CD4-positive, alpha-beta T cell treated with Interleukin-4 for 1 hour (primary cell): ENCODE measurements around the gene RPN2.

Experiments used
- DNase-seq, 2 donors: peaks; one replicate each; pipeline ENCODE4 v3.0.0-alpha.2; 2020 to 2022

RPN2 gene

GRCh38 chr20:37188787-37189186 is 9.7 kb downstream of the RPN2 start:
- DNase-seq, result no peak

DNA sequence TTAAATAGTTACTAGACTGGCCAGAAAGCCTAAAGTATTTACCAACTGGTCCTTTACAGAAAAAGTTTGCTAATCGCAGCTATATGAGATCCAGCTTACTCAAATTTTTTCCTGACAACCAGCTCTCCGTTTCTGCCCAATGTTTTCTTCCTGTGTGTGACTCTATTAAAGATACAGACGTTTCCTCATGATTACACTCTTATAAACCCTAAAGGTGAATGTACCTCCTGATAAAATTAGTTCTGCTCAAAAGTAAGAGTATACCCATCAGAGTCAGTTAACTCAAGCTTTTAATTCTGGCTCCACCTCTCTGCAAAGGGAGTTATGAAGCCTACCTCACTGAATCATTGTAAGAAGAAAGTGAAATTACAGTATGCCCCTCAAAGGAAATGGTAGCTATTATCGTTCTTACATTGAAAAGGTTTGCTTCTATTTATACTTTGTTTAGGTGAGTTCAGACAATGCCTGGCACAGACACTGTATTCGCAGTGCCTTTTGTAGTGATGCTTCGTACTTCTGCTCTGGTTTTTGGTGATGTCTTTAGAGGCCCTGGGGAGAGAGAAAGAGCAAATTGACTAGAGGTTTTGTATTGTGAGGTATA is 10.4 kb downstream of the RPN2 start:
- DNase-seq, result no peak

GRCh38 chr20:37190354-37191112 is 11.4 kb downstream of the RPN2 start:
- no peak for DNase-seq

DNA sequence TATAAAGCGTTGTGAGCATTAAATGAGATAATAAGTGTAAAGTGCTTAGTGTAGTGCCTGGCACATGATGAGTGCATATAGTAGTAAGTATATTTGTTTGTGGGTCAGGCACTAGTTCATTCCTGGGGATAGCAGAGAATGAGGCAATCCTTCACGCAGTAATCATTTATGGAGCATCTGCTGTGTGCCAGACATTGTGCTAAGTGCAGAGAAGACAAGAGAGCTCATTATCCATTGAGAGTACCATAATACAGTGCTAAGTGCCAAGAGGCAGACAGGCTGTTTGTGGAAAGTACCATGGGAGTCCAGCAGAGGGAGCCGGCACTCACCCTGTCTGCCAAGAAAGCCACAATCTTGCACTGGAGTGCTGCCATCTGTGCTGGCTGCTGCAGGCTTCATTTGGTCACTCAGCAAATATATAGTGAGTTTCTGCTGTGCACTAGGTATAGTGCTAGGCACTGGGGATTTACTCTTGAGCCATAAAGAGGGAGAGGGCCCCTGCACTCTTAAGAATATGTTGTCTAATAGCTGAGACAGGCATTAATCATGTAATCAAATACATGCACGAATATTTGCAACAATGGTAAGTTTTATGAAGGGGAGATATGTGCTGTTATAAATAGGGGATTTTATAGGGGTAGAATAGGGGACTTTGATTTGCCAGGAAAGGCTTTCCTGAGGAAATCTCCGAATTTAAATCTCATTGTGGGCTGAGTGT is 13.2 kb downstream of the RPN2 start:
- DNase-seq, result peak; percentile 75

DNA sequence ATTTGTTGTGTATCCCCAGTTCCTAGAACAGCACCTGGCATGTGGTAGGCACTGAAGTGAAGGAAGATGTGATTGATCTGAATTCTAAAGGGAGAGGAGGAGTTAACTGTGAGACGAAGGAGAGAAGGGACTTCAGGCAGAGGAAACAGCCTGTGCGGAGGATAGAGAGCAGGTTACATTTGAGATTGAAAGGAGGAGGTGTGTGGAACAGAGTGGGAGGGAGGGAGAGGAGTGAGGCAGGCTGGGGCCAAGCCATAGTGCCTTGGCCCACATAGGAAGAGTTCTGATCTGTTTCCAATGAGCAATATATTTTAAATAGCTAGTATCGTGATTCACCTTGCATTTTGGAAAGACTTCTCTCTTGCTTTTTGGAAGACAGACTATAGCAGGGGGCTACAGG is 14.1 kb downstream of the RPN2 start:
- no peak for DNase-seq

- no peak for DNase-seq
Measured at GRCh38 chr20:37193821-37194220, 14.7 kb downstream of the RPN2 start.

GRCh38 chr20:37194621-37195417 is 15.7 kb downstream of the RPN2 start:
- no peak for DNase-seq

DNA sequence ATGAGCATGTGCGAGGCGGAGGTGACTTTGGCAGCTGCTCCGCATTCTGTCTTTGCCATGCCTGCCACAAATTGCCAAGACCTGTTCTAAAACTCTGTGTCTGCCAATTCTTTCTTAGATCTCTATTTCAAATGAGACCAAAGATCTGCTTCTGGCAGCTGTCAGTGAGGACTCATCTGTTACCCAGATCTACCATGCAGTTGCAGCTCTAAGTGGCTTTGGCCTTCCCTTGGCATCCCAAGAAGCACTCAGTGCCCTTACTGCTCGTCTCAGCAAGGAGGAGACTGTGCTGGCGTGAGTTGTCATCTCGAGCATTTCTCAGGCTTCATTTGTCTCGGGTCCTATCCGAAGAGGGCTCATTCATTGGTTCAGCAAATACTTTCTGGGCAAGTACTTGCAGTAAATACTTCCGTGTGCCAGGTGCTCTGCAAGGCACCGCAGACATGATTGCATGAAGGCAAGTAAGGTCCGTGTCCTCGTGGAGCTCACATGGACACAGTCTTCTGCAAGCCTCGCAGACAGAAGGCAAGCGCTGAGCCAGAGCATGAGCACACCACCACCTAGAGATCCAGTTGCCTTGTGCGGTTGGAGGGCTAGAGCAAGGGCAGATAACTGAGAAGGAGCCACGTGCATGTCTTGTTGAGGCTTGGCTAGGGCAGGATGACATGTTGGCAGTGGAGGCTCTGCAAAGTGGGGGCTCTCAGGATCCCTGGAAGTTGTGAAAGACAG is 20.0 kb downstream of the RPN2 start:
- DNase-seq, result no peak

DNA sequence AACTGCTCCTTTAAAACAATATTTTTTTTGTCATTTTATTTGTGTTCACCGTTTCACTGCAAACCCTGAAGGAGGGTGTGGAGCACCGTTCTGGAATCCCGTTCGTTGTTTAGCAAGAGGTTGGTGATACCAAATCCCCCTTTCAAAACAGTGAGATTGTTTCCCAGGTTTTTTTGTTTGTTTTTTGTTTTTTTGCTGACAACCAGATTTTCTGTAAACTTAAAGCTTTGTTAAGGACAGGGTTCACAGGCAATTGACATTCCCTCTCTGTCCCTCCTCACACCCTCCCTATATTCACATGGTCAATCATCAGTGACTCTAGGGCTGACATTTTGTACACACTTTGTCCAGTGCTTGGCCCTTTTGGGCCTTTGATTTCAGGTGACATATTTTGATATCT is 21.2 kb downstream of the RPN2 start:
- no peak for DNase-seq

- DNase-seq, result no peak
Measured at GRCh38 chr20:37200926-37201826, 22.0 kb downstream of the RPN2 start.

- no peak for DNase-seq
Measured at GRCh38 chr20:37201827-37202162, 22.7 kb downstream of the RPN2 start.

GRCh38 chr20:37202267-37202943 is 23.3 kb downstream of the RPN2 start:
- peak; percentile 14 to 38 for DNase-seq

DNA sequence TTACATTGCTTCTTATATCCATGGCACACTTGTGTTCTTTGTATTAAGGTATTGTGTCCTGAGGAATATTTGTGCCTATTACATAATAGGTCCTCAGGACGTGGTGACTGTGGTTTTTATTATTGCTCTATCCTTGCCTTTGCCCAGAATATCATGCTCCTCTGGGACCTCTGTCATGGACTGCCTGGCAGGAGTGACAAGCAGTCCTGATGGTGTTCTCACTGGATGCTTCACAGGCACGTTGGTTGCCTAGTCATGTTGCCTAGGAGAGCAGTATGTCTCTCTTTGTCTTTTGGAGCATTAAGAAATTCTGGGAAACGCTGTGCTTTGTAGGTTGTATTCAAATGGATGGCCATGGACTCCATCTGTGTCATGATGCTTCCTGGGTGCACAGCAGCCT is 24.9 kb downstream of the RPN2 start:
- no peak for DNase-seq

DNA sequence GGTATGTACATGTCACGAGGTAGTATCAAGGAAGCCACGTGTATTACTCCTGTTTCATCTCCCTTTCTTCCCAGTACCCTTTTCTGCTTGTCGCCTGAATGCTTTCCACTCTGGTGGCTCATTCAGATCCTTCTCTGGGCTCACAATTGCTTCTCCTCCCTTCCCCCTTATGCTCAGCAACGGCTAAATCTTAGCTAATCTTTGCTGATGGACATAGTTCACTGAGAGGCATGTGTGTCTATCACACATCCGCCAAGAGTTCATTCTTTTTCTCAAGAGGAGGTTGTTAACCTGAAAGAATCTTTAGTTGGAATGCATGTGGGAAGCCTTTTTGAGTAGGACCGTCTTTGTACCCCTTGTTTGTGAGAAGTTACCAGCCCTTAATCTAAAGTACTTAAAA is 26.0 kb downstream of the RPN2 start:
- DNase-seq, result no peak

DNA sequence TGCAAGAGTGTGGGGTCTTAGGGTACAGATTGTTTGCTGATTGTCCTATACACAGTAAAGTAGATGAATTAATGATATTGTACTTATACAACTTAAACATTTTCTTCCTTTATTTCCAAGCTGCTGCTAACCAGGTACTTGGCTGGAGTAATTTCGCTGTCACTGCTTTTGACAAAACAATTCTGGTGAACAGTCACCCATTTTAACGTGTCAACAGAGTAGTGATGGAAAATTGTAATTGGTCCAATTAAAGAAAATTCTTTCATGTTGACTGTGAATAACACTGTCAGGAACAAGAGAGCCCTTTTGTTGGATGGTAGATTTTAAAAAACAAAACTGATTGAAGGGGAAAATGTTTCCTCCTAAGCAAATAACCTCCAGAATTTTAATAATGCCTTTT is 26.7 kb downstream of the RPN2 start:
- no peak for DNase-seq

- DNase-seq, result no peak
Measured at GRCh38 chr20:37207171-37207570, 28.0 kb downstream of the RPN2 start.

GRCh38 chr20:37209193-37209592 is 30.1 kb downstream of the RPN2 start:
- no peak for DNase-seq

- DNase-seq, result no peak
Measured at GRCh38 chr20:37209661-37210314, 30.7 kb downstream of the RPN2 start.

DNA sequence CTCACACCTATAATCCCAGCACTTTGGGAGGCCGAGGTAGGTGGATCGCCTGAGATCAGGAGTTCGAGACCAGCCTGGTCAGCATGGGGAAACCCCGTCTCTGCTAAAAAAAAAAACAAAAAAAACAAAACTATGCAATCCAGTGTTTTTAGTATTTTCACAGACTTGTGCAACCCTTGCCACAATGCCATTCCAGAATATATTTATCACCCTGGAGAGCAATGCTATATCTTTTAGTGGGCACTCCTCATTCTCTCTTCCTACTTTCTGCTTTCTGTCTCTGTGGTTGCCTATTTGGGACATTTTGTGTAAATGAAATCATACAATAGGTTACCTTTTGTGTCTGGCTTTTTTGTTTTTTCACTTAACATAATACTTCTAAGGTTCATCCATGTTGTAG is 39.3 kb downstream of the RPN2 start:
- no peak for DNase-seq

- DNase-seq, result no peak
Measured at GRCh38 chr20:37218976-37219375, 39.8 kb downstream of the RPN2 start.
